ENCODE data around the gene NCAM1.

DNA sequence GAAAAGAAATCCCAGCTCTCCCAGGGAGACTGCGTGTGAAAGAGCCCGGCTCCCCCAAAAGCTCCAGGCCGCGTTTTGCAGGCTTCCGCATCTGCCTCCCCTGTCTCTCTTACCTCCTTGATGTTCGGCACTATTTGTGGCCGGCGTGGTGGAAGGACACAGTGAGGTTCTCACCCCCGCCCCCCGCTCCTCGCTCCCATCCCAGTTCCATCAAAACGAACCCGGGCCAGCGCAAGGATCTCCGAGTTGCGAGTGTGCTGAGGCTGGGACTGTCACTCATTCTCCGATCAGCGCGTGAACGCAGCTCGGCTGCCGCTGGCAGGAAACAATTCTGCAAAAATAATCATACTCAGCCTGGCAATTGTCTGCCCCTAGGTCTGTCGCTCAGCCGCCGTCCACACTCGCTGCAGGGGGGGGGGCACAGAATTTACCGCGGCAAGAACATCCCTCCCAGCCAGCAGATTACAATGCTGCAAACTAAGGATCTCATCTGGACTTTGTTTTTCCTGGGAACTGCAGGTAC lies at the start of gene NCAM1:
- TF ChIP-seq, protein P1, sequence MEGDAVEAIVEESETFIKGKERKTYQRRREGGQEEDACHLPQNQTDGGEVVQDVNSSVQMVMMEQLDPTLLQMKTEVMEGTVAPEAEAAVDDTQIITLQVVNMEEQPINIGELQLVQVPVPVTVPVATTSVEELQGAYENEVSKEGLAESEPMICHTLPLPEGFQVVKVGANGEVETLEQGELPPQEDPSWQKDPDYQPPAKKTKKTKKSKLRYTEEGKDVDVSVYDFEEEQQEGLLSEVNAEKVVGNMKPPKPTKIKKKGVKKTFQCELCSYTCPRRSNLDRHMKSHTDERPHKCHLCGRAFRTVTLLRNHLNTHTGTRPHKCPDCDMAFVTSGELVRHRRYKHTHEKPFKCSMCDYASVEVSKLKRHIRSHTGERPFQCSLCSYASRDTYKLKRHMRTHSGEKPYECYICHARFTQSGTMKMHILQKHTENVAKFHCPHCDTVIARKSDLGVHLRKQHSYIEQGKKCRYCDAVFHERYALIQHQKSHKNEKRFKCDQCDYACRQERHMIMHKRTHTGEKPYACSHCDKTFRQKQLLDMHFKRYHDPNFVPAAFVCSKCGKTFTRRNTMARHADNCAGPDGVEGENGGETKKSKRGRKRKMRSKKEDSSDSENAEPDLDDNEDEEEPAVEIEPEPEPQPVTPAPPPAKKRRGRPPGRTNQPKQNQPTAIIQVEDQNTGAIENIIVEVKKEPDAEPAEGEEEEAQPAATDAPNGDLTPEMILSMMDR (IDR thresholded peaks at IDR 0.05; ENCODE audit: low read length) = no peak
- no peak for TF ChIP-seq EZH2phosphoT487 (IDR thresholded peaks at IDR 0.05; ENCODE audit: low read length)
